GM21447 (cell line): ENCODE data around the gene OR13C3.
"Not testable (repeated sequence)": the region's sequence is repeated elsewhere in the genome, so short reads cannot be mapped to it uniquely, and the experiment has no call there.

Experiments used
- ATAC-seq: cut with Tn5 transposase; IDR thresholded peaks from one replicate; pipeline ENCODE4 v1.9.1; 2021; ENCODE audit not compliant: unreplicated experiment

OR13C3 gene

DNA sequence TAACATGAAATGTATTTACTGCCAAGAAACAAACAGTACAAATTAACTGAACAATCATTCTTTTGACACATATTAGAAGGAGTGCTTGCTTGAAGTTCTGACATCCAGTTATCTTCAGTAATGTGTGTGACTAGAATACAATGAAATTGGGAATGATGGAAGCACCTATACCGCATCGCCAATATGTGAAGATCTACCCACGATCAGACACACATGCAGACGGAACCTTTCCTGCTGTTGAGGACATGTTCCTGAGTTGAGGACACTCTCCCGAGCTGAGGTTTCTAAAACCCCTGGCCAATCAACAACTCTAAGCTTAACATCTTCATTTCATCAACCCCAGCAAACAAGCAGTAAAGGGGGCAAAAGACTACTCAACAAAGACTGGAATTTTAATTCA lies at the start of gene OR13C3:
Gene OR13C3 (minus strand): TSS at position 101 of the 400 bp plus-strand sequence. CDS start 133 bp downstream, outside the sequence.
- ATAC-seq: no peak

DNA sequence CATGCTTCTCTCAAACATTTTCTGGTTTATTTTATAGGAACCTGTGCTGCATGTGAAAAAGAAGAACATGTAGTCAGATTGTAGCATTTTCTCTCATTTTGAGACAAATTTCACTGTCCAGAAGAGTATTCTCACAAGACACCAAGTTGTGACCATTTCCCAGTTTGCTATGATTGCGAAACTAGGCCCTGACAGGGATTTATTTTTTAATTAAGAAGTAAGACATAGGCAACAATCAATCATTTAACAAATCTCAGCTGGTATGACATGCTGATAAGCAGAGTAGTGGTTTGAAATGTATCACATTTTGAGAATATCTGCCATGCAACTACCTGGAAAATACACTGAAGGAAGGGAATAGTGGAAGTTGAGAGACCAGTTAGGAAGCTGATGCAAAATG lies 43.9 kb upstream of the OR13C3 start:
- ATAC-seq: no peak

DNA sequence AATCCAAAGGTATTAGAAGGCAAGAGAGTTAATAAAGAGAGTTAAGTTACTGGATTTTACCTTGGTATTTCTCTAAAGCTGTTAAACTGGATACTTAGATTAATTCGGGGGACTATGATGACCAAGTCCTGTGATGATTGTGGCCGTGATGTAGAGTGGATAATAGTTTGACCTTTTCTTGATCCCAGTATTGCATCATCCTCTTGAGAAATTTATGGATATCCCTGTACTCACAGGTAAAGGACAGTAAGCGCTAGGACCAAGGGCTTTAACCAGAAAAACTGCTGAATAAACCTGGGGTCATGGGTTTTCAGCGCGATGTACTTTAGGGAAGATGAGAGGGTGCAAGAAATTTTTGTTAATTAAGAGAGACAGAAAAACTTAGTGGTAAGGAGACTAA lies 40.6 kb upstream of the OR13C3 start:
- ATAC-seq: no peak

DNA sequence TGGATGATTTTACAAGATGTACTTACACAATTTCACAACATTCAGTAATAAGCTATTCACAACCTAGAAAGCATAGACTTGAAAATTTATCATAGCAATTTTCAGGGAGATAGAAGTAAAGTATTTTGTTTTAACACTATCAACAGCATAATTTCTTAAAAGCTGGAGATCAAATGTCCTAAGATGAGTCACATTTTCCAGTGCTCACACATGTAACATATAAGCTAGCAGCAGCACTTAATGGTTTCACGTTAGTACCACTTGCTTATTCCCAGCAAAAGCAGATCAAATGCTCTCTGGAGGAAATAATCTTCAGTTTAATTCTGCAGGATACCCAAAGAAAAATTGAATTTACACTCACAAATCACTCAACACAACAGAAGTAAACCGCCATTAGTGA lies 38.8 kb upstream of the OR13C3 start:
- no peak for ATAC-seq

DNA sequence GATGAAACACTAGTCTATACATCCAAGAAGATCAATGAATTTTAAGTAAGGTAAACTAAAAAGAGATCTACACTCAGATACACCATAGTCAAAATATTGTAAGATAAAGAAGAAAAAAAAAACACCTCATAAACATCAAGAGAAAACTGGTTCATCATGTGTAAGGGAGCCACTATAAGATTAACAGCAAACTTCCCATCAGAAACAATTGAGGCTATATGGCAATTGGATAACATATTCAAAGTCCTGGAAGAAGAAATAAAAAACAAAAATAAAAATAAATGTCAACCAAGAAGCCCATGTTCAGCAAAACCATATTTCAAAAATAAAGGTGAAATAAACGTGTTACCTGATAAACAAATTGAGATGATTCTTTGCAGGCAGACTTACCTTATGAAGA lies 36.0 kb upstream of the OR13C3 start:
- no peak for ATAC-seq

DNA sequence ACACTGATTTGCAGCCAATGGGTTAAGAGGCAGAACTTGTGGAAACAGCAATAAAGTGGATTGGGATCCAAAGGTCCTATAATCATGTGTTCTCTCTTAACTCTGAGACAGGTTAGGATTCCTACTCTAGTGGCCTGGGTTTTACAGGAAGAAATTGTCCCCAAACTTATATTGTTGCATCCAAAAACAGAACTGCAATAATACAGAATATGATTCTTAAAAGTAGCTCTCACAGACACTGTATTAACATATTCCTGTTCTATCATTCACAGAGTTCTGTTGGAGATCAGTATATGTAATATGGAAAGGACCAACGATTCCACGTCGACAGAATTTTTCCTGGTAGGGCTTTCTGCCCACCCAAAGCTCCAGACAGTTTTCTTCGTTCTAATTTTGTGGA lies 32.2 kb upstream of the OR13C3 start, which contains the start of gene OR13C8:
Gene OR13C8 (plus strand): TSS at position 301 of the 400 bp plus-strand sequence. CDS start 0 bp downstream, at position 301.
- ATAC-seq: no peak

DNA sequence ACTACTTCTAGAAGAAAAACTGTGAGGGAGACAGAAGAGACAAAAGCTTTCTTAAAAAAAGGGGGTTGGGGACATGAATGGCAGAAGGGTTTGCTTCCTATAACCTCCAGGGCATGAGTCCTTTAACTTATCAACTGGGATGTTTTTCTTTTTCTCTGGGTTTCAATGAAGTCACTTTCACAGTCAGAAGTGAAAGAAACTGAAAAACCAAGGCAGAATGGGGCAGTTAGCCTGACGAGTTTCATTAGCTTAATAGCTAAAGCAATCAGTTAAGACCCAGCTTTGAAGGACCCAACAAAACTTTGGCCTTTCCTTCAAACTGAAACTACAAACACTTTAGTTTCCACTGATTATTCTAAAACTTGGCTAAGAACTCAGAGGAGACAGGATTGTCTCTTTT lies 27.7 kb upstream of the OR13C3 start:
- ATAC-seq: no peak

DNA sequence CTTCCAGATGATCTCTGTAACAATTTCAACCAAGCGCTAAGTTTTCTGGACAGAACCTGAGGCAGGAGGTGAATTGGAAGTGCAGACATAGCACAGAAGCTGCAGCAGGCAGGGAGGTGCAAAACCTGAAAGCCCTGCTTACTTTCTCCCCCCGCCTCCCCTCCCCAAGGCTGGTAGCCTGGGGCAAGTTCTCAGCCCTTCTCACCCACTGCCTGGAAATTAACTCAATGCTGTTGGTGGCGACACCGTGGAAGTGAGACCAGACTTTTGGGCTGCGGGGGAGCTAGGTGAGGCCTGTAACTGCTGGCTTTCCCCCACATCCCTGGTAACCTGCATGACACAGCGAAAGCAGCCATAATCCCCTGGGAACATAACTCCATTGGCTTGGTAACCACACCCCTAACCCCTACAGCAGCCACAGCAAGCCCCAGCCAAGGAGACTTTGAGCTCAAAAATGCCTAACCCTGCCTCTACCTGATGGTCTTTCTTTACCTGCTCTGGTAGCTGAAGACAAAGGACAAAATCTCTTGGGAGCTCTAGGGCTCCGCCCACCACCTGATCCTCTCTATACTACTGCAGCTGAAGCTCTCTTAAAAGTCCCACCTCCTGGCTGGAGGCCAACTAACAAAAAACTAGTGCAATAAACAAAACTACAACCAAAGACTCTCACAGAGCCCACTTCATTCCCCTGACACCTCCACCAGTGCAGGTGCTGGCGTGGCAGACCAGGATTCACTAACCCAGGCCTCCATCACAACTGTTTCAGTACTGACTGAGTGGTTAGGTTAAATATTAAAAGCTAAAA lies 20.4 kb upstream of the OR13C3 start:
- no peak for ATAC-seq

DNA sequence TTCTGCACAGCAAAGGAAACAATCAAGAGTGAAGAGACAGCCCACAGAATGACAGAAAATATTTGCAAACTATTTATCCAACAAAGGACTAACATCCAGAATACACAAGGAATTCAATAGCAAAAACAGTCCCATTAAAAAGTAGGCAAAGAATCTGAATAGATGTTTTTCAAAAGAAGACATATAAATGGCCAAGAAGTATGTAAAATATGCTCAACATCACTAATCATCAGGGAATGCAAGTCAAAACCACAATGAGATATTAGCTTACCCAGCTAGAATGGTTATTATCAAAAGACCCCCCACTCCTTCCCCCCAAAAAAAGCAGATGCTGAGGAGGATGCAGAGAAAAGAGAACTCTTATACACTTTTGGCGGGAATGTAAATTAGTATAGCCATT lies 18.9 kb upstream of the OR13C3 start:
- ATAC-seq: no peak

DNA sequence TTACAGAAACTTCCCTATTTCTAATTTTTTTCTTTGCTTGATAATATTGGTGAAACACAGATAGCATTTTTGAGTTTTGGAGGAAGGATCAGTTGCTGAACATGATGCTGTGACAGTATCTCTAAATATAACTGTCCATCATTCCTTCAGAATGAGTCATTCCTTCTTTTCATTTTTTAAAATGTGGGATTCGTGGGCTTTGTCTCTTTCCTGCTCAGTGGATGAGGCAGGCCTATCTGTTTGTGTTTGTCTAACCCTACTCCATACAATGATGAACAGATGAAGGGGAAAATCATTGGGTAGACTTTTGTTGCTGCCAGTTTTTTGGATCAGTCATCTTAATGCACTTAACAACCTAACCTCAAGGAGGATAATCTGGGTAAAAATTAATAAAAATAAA lies 16.6 kb upstream of the OR13C3 start:
- ATAC-seq: no peak

DNA sequence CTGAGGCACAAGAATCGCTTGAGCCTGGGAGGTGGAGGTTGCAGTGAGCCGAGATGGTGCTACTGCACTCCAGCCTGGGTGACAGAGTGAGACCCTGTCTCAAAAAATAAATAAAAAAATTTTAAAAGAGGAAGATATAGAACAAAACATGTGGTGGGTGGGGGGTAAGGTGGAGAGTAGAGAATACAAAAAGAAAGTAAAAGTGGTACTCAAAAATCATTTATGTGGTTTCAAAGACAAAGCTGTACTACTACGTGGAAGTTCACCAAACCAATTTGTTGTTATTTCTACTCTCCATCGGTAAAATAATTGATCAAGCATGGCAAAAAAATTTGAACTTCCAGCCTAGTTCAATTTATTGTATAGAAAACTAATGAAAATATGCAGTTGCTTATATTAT lies 8.0 kb upstream of the OR13C3 start:
- no peak for ATAC-seq

DNA sequence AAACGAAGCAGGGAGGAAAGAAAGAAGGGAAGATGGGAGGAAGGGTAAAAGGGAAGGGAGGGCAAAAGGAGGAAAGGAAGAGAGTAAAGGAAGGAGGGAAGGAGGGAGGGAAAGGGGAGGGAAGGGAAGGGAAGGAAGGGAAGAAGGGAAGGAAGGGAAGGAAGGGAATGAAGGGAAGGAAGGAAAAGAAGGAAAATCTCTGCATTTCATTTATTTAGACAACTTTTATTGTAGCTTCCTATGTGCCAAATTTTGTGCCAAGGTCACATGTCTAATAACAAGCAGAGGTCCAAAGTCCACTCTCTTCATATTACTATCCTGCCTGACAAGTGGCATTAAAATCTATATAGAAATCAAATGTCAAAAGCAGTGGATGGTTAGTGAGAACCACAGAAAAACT lies 2.6 kb upstream of the OR13C3 start:
- ATAC-seq: no peak

DNA sequence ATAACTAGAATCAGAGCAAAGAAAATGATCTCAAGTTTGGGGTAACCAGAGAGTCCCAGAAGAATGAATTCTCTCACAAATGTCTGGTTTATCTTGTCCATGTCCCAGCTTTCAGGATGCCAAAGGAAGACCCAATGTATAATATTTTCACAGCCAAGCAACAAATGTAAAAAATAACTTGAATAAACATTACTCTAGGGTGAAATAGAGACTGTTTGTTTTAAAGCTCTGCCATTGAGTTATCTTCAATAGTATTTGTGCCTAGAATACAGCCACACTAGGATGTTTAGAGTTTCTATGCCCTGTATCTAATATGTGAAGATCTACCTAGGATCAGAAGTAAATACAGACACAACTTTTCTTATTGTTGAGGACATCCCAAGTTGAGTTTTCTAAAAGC lies 9.5 kb downstream of the OR13C3 start, which contains the start of gene OR13C4:
Gene OR13C4 (minus strand): TSS at position 101 of the 400 bp plus-strand sequence. CDS start 0 bp downstream, at position 101.
- ATAC-seq: no peak

DNA sequence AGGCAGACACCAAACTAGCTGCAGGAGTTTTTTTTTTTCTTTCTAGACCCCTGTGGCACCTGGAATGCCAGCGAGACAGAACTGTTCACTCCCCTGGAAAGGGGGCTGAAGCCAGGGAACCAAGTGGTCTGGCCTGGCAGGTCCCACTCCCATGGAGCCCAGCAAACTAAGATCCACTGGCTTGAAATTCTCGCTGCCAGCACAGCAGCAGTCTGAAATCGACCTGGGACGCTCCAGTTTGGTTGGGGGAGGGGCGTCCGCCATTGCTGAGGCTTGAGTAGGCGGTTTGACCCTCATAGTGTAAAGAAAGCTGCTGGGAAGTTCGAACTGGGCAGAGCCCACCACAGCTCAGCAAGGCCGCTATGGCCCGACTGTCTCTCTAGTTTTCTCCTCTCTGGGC lies 16.4 kb downstream of the OR13C3 start:
- ATAC-seq: not testable (repeated sequence)

DNA sequence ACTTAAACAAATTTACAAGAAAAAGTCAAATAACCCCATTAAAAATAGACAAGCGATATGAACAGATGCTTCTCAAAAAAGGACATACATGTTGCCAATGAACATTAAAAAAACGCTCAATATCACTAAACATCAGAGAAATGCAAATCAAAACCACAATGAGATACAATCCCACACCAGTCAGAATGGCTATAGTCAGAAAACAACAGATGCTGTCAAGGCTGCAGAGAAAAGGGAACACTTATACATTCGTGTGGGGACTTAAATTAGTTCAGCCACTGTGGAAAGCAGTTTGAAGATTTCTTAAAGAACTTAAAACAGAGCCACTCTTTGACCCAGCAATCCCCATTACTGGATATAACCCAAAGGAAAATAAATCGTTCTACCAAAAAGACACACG lies 21.8 kb downstream of the OR13C3 start:
- ATAC-seq: no peak

DNA sequence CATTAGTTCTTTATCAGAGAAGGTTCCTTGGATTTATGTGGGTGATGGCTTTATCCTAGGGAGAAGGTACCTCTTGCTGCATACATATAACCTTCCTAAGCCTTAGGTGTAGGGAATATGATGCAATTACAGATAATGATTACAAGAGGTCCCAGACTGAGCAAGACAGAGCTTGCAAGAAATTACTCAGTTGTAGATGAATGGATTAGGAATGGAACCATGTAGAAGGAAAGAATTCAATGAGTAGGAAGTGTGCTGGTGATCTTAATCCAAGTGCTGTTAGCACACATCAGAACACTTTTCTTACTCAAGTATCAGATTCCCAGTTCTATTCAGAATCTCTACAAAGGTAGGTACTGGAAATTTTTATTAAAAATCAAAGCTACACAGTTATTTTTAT lies 30.1 kb downstream of the OR13C3 start:
- no peak for ATAC-seq

DNA sequence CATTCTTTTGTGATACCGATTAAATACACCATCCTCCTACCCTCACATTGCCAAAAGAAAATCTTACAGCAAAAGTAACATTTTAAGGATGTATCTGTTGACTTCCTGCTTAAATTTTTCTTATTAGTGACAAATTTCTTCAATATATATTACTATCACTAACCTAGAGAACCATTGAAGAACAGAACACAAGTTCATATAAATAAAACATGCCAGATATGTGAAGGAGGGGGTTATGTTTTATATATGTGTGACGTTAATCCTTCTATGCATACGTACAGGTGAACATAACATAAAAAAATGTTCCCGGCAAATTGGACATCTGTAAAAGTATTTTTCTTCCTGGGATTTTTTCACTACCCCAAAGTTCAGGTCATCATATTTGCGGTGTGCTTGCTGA lies 32.7 kb downstream of the OR13C3 start, which contains the start of gene OR13F1:
Gene OR13F1 (plus strand): TSS at position 301 of the 400 bp plus-strand sequence. CDS start 0 bp downstream, at position 301.
- no peak for ATAC-seq

DNA sequence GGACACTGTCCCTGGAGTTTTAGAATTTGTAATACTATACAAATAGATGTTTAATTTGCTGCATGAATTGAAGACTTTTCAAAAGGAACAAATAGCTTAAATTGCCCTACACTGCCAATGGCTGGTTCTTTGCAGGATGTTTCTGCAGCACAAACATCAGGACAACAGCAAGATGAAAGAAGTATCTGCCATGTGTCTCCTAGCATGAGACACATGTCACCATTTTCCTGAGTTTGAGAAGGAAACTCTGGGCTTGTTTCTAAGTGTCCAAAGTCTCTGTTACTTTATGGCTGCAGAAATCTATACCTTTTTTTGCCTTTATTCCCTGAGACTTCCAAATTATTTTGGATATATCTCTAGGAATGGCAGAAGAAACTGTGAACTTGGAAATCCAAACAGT lies 33.2 kb downstream of the OR13C3 start:
- no peak for ATAC-seq

DNA sequence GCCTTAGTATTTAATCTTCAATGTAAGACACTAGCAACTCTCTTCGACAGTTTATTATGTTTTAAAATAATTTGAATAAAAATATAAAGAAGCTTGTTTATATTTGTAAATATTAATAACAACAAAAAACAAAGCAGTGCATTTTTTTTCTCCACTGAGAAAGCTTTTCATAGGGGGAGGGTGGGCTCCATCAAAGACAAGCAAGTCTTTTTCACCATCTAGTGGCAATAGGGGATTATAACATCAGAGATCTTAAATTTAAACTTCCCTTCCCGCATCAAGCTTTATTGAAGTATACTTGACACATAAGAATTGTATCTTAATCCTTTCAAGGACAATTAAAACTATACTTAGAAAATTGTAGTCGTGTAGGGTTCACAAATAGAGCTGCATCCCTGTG lies 41.8 kb downstream of the OR13C3 start:
- ATAC-seq: no peak
